SK-MEL-5 (cell line): ENCODE data around the gene S100A4. TPM values are rescaled to one million over a fixed set of nuclear protein-coding genes. Genes with fewer than 3 reads are reported as not detected.
"Not testable (repeated sequence)": the region's sequence is repeated elsewhere in the genome, so short reads cannot be mapped to it uniquely, and the experiment has no call there.

Experiments
- DNase-seq: peaks from one replicate; pipeline ENCODE4 v3.0.0-alpha.2; 2016; ENCODE audit warnings: low read depth, low spot score
- in situ Hi-C: cut with HindIII; loops from 2 replicates; pipeline ENCODE4 v1.10.0; 2016; ENCODE audit warnings: low sequenced_read_pairs, high pct_unique_total_duplicates, low pct_unique_long_range_greater_than_20kb
- total RNA-seq: library from RNA; depleted of rRNA; stranded (reverse); fragments of >200 nt; shearing (Covaris generic); gene quantifications from 2 replicates; pipeline ENCODE4 v1.2.3, GENCODE V29; 2014

S100A4 gene
- total RNA-seq, 1 experiment from 2014 or later: not detected

DNA sequence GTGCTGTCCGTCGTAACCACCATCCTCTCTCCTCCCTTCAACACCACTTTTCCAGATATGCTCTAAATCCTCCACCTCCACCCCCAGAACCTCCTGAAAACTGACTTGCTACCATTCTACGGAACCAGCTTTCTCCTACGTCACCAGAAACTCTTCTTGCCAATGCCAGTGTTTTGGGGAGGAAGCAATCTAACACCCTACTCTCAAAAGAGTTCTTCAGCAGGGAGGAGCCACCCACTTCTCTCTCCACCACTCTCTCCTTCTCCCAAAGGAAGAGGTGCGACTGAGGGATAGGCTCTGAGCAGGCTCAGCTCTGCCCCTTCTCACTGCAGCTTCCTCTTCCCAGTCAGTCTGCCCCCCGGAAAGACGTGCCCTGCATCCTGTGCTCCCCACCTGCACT, 26.1 kb upstream of the S100A4 start:
- DNase-seq: no peak
- in situ Hi-C loops: no loop called here

DNA sequence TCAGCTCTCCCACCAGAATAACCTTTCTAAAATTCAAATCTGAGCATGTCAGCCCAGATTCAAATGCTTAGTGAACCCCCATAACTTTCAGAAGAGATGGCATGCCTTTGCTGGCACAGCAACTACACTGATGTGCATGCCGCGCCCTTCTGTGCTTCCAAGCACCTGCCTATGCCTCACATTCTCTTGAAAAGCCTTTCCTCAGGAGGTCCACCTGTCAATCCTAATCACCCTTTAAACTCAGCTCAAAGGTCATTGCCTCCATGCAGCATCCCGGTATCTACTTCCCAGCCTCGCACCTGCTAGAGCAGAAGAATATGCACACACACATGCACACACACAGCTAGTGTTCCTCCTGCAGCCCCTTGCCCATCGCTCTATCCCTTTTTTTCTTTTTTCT, 25.3 kb upstream of the S100A4 start:
- in situ Hi-C loops: no loop called here
- no peak for DNase-seq

GRCh38 chr1:153569465-153569864, 23.9 kb upstream of the S100A4 start:
- in situ Hi-C loops: no loop called here

GRCh38 chr1:153568367-153569099, 22.9 kb upstream of the S100A4 start:
- in situ Hi-C loops: no loop called here
- DNase-seq: peak; percentile 91

More at GRCh38 chr1:153569465-153569864, 23.9 kb upstream of the S100A4 start:
- DNase-seq: no peak

DNA sequence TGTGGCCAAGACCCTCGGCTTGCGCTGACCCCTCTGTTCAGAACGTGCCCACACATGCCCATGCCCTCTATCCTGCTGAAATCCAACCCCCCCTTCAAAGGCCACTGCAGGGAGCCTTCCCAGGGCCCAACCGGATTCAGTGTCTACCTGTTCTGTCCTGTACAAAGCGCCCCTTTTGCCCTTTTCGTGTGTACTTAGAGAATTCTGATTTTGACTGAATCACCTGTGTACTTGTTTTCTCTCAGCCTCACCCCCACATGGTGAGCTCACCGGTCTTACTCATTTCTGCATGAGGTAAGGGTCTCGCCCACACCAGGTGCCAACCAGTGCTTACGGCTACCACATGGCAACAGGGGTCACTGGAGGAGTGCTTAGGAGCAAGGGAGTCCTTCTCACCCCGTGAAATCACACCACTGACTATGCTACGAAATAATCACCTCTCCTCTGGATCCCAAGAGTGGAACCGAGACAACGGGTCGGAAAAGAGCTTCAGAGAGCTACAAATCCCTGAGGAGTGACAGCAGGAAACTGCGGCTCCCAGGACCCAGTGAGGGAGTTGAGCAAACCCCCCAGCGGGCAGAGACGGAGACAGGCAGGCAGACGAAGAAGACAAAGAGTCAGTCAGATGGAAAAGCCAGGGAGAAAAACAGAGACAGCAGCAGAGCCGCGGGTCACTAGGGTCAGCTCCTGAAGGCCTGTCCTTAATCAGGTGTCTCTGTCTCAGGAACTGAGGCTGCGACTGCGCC, 22.2 kb upstream of the S100A4 start:
- peak; percentile 77 for DNase-seq
- in situ Hi-C loops: no loop called here

DNA sequence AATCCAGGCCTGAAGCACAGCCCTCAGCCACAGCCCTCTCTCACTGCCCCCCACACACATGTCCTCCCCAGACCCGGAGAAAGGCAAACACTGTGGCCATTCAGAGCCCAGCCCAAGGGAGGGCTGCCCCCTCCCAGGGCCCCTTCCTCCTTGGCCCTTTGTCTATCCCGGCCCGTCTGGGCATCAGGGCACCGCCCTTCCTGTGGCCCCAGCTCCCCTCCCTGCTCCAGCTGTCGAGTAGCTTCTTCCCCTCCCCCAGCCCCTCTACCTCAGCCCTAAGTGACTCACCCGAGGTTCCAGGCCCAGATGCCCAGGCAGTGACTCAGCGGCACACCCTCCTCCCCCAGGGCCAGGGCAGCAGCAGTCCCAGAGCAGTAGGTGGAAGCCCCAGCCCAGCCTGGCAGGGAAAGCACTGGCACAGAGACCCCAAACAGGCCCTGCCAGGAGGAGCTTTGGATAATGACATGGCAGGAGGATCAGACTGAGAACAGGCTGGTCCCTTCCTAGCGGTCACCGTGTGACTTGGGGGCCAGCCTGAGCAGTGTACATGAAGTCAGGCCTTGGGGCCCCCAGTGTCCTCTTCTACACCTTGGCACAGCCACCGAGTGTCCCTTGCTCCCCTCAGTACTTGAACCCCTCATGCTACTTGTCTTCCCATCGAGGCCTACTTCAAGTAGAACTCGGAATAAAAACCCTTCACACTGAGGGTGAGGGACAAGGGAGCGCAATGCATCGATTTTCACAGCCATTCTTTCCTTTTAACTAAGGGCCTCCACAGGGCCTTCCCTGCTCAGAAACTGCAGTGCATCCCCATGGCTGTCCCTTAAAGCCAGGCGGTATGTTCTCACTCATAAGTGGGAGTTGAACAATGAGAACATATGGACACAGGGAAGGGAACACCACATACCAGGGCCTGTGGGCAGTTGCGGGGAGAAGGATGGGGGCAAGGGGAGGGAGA, 21.1 kb upstream of the S100A4 start:
- in situ Hi-C loops: no loop called here
- peak; percentile 97 for DNase-seq

- in situ Hi-C loops: no loop called here
- DNase-seq: peak; percentile 54
Observed at GRCh38 chr1:153565529-153566374, 20.1 kb upstream of the S100A4 start, which contains the start of gene S100A2. Gene S100A2 (minus strand): TSS chr1:153565844. CDS start chr1:153563877, 1,967 bp downstream.

GRCh38 chr1:153563991-153564390, 18.4 kb upstream of the S100A4 start:
- no peak for DNase-seq
- in situ Hi-C loops: no loop called here

DNA sequence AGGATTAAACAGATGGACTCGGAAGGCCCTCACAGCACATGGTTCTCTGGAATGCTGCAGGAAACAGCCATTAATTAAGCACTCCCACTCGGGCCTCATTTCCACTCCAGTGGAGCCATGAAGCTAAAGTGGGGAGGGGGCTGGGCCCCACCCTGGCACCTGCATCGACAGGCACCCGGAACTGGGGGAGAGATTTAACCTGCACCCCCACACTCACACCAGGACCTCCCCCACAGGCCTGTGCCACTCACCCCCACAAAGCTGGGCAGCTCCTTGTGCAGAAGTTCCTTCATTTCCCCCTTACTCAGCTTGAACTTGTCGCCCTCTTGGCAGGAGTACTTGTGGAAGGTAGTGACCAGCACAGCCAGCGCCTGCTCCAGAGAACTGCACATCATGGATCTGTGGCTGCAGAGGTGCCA, 17.9 kb upstream of the S100A4 start:
- in situ Hi-C loops: no loop called here

DNA sequence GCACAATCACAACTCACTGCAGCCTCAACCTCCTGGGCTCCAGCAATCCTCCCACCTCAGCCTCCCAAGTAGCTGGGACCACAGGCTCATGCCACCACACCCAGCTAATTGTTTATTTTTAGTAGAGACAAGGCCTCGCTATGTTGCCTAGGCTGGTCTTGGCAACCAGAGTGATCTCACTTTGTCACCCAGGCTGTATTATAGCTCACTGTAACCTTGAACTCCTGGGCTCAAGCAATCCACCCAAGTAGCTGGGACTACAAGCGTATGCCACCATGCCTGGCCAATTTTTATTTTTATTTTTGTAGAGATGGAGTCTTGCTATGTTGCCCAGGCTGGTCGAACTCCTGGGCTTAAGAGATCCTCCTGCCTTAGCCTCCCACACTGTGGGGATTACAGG, 16.4 kb upstream of the S100A4 start:
- in situ Hi-C loops, DNase-seq: not testable (repeated sequence)

More for the DNA sequence above, 17.9 kb upstream of the S100A4 start:
- no peak for DNase-seq

DNA sequence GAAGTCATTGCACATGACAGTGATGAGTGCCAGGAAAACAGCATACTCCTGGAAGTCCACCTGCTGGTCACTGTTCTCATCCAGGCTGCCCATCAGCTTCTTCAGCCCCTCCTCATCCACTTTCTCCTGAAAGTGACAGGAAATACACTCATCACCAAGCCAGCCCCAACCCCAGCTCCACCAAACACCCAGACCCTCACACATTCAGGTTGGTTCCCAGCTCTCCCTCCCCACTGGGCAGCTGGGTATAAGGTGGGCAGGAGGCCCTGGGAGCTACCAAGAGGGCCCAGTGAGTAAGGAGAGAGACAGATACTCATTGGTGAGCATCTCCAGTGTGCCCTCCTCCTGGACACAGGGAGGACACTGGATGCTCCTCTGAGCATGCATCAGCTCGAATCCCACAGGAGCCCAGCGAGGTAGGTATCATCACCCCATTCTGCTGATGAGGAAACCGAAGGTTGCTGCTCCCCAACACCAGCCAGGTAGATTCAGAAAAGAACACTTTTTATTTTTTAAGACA, 15.9 kb upstream of the S100A4 start:
- in situ Hi-C loops: no loop called here

GRCh38 chr1:153560771-153561465, 15.3 kb upstream of the S100A4 start:
- no peak for DNase-seq
- in situ Hi-C loops: no loop called here

More for the DNA sequence above, 15.9 kb upstream of the S100A4 start:
- DNase-seq: no peak

- in situ Hi-C loops: no loop called here
- DNase-seq: no peak
Observed at GRCh38 chr1:153560241-153560640, 14.6 kb upstream of the S100A4 start.

DNA sequence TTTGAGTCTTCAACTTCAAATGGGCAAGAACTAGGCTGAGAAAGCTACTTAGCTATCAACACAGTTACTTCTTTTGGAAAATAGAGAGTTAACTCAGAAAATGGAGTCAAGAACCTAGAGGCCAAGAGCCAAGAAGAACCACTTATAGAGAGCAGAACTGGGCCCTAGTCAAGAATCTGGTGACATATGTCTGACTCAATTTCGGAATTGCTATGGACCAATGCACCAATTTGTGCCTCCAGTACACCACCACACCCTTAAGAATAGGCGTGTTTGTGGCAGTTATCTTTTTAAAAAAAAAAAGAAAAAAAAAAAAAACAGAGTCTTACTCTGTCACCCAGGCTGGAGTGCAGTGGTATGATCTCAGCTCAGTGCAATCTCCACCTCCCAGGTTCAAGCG, 12.3 kb upstream of the S100A4 start:
- DNase-seq: no peak
- in situ Hi-C loops: no loop called here

DNA sequence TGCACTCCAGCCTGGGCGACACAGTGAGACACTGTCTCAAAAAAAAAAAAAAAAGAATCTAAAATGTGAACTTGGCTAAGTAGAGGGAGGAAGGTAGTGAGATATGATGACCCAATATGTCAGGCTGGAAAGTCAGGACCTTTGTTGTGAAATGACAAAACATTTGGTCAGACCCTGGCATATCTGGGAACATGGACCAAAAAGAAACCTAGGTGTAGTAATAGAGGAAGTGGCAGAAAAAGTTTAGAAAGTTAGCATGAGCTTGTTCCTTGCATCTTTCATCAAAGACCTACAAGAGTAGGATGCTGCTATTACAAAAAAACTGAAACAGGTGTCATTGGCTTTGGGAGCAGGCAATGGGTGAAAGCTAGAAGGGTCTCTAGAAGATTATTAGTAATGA, 10.7 kb upstream of the S100A4 start:
- DNase-seq: no peak
- in situ Hi-C loops: no loop called here

DNA sequence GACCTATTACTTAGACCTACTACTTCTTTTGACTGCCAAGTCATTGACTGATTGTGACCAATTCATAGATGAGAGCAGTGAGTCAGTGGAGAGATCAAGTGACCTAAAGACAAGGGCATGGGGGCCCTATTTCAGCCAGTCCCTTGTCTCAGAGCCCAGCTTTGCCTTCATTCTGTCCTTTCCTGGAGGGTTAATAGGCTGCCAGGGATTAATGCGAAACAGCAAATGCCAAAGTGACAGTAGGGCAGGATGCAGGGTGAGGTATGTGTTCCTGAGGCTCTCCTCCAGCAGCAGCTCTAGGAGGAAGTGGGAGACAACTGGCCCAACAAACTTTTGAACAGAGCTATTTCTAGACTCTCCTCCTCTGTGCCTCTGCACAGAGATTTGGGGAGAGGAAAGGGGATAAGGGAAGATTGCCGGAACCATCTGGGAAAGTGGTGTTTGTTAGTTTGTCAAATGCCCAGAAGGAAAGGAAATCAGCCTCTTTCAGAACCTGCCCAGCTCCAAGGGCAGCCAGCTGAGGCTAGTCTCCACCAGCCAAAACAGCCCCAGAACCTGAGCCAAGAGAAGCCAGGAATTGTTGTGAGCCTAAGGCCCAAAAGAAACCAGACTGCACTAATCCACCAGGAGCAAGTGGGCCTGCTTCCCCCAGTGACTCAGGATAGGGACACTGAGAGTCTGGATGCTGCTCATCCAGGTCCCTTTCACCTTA, 8.4 kb upstream of the S100A4 start:
- DNase-seq: no peak
- in situ Hi-C loops: no loop called here
